HCT116 (cell line): ENCODE results near the gene PLA2G4C. TPM values are rescaled to one million over a fixed set of nuclear protein-coding genes. Genes with fewer than 3 reads are reported as not detected.

ENCODE experiments used
- ATAC-seq: fragments of 200-7000 bp; cut with Tn5 transposase; 2 replicates; pipeline ENCODE4 v1.9.1; 2020; ENCODE audit warnings: mild to moderate bottlenecking, moderate library complexity
- BruUV-seq: library from RNA; stranded (reverse); fragments of 400-500 nt; replicated peaks from 2 replicates; lab custom pipeline; 2021; lab: Mats Ljungman, UMichigan
- CTCF ChIA-PET: fragments of 300-600 bp; sonication (Branson Sonifier 250); formaldehyde crosslinking; loops from one replicate; lab custom pipeline; 2021; ENCODE audit warnings: antibody characterized with exemption; lab: Charles Lee
- POLR2A ChIA-PET: fragments of 300-600, 350-600 bp; sonication (Branson Sonifier 250); formaldehyde crosslinking; loops from one replicate; lab custom pipeline; 2021; ENCODE audit warnings: antibody characterized with exemption; lab: Charles Lee
- RAD21 ChIA-PET, 2 experiments: fragments of 300-600 bp; sonication (Branson Sonifier 250); formaldehyde crosslinking; loops; one replicate each; lab custom pipeline; 2023; ENCODE audit warnings: low total read pairs in 2 of 2; ENCODE audit not compliant: uncharacterized antibody in 2 of 2, unreplicated experiment in 2 of 2, low non-redundant PET in 1 of 2; lab: Charles Lee
- DNase-seq: peaks from one replicate; pipeline ENCODE4 v3.0.0-alpha.2; 2010; ENCODE audit warnings: low read depth, low spot score
- H2AFZ ChIP-seq: fragments of 200-600 bp; shearing (Covaris generic), sonication (generic); 2 replicates; pipeline ENCODE4 v1.6.1; 2017; ENCODE audit warnings: low read depth, mixed run types, mixed read lengths, antibody characterized with exemption, low read length; ENCODE audit not compliant: poor library complexity, severe bottlenecking
- H3K27ac ChIP-seq: 2 replicates; pipeline ENCODE4 v1.5.1; 2012; ENCODE audit warnings: low read depth, low read length
- H3K27me3 ChIP-seq: fragments of 200-600 bp; sonication (generic); 2 replicates; pipeline ENCODE4 v1.6.1; 2016; ENCODE audit warnings: mixed run types, low read length, mixed read lengths; ENCODE audit not compliant: insufficient read depth
- H3K36me3 ChIP-seq, 2 experiments: fragments of 200-500 bp in 1 of 2; fragments of 200-600 bp in 1 of 2; sonication (Bioruptor generic) in 1 of 2; sonication (generic) in 1 of 2; 2 replicates each; pipeline versions ENCODE4 v1.5.1 to v1.6.1; 2014 to 2016; ENCODE audit warnings: low read length in 2 of 2, inconsistent platforms in 1 of 2, mixed read lengths in 1 of 2, mixed run types in 1 of 2; ENCODE audit not compliant: insufficient read depth in 2 of 2, control insufficient read depth in 1 of 2
- H3K4me1 ChIP-seq, 2 experiments: fragments of 200-600 bp in 1 of 2; sonication (generic) in 1 of 2; 2 replicates each; pipeline versions ENCODE4 v1.5.1 to v1.6.1; 2012 to 2017; ENCODE audit warnings: low read length in 2 of 2, inconsistent platforms in 1 of 2, mild to moderate bottlenecking in 1 of 2, mixed read lengths in 1 of 2, mixed run types in 1 of 2, moderate library complexity in 1 of 2; ENCODE audit not compliant: insufficient read depth in 2 of 2, control insufficient read depth in 1 of 2
- H3K4me2 ChIP-seq: fragments of 200-600 bp; sonication (generic); 2 replicates; pipeline ENCODE4 v1.6.1; 2017; ENCODE audit warnings: mixed run types, low read length, mixed read lengths
- H3K4me3 ChIP-seq, 2 experiments: fragments of 200-600 bp in 1 of 2; sonication (generic) in 1 of 2; replicated peaks in 1 of 2; 2 replicates each; pipeline ENCODE4 v1.5.1; 2011 to 2016; ENCODE audit warnings: low read length in 2 of 2, control low read depth in 1 of 2, low read depth in 1 of 2, mild to moderate bottlenecking in 1 of 2, mixed read lengths in 1 of 2, mixed run types in 1 of 2
- H3K79me2 ChIP-seq: fragments of 200-600 bp; sonication (generic); 2 replicates; pipeline ENCODE4 v1.6.1; 2017; ENCODE audit warnings: mild to moderate bottlenecking, mixed run types, low read length, moderate library complexity, mixed read lengths; ENCODE audit not compliant: insufficient read depth
- H3K9ac ChIP-seq: fragments of 200-600 bp; sonication (generic); 2 replicates; pipeline ENCODE4 v1.6.1; 2016; ENCODE audit warnings: low read length, mixed read lengths
- H3K9me2 ChIP-seq: fragments of 200-600 bp; sonication (generic), shearing (Covaris generic); 2 replicates; pipeline ENCODE4 v1.6.1; 2017; ENCODE audit warnings: mixed run types, mild to moderate bottlenecking, moderate library complexity; ENCODE audit not compliant: insufficient read depth
- H3K9me3 ChIP-seq, 2 experiments: fragments of 200-500 bp in 1 of 2; fragments of 200-600 bp in 1 of 2; sonication (Bioruptor generic) in 1 of 2; sonication (generic) in 1 of 2; 2 replicates each; pipeline ENCODE4 v1.6.1; 2014 to 2017; ENCODE audit warnings: low read length in 2 of 2, mixed read lengths in 2 of 2, inconsistent platforms in 1 of 2, low read depth in 1 of 2, mild to moderate bottlenecking in 1 of 2, mixed run types in 1 of 2, moderate library complexity in 1 of 2; ENCODE audit not compliant: control insufficient read depth in 1 of 2, insufficient read depth in 1 of 2
- H4K20me1 ChIP-seq: fragments of 200-600 bp; sonication (generic), shearing (Covaris generic); 2 replicates; pipeline ENCODE4 v1.6.1; 2017; ENCODE audit warnings: mixed run types, mild to moderate bottlenecking, moderate library complexity; ENCODE audit not compliant: insufficient read depth
- CBX3 ChIP-seq: IDR thresholded peaks from 2 replicates; pipeline ENCODE4 v1.6.1; 2012; ENCODE audit warnings: low read depth
- EGR1 ChIP-seq: IDR thresholded peaks from 2 replicates; pipeline ENCODE4 v1.6.1; 2012; ENCODE audit warnings: low read depth
- ELF1 ChIP-seq: IDR thresholded peaks from 2 replicates; pipeline ENCODE4 v1.6.1; 2012; ENCODE audit warnings: low read depth, borderline replicate concordance
- SIN3A ChIP-seq: IDR thresholded peaks from 2 replicates; pipeline ENCODE4 v1.6.1; 2012; ENCODE audit warnings: low read depth
- SP1 ChIP-seq: IDR thresholded peaks from 2 replicates; pipeline ENCODE4 v1.6.1; 2012; ENCODE audit warnings: low read depth
- TCF7L2 ChIP-seq: IDR thresholded peaks from 2 replicates; pipeline ENCODE4 v1.7.0; 2011; ENCODE audit warnings: borderline replicate concordance, inconsistent platforms; ENCODE audit not compliant: insufficient read depth, insufficient read length; ENCODE audit errors: extremely low read depth
- YY1 ChIP-seq: IDR thresholded peaks from 2 replicates; pipeline ENCODE4 v1.6.1; 2011; ENCODE audit warnings: low read length, low read depth, moderate library complexity, mild to moderate bottlenecking; ENCODE audit not compliant: insufficient replicate concordance; ENCODE audit errors: extremely low read depth
- ZFX ChIP-seq: fragments of 450-650 bp; IDR thresholded peaks from 2 replicates; pipeline ENCODE4 v1.6.1; 2017
- intact Hi-C: fragments of 100-400 bp; cut with micrococcal nuclease; formaldehyde crosslinking; loops from 2 replicates; pipeline ENCODE4 v1.10.0; 2022
- total RNA-seq: library from RNA; stranded (reverse); gene quantifications from one replicate; pipeline ENCODE4 v1.2.1, GENCODE V29; 2021; ENCODE audit not compliant: unreplicated experiment
- TF ChIP-seq, protein P1 (sequence below), 3 experiments: fragments of 200-600 bp in 1 of 3; sonication (generic) in 1 of 3; IDR thresholded peaks in 2 of 3; conservative IDR thresholded peaks in 1 of 3; 2 replicates each; pipeline ENCODE4 v1.5.1; 2012 to 2017; ENCODE audit warnings: low read depth in 2 of 3, low read length in 2 of 3, antibody characterized with exemption in 1 of 3, borderline replicate concordance in 1 of 3, control low read depth in 1 of 3, mild to moderate bottlenecking in 1 of 3, mixed read lengths in 1 of 3, mixed run types in 1 of 3, moderate library complexity in 1 of 3; ENCODE audit not compliant: insufficient read depth in 1 of 3
- TF ChIP-seq, protein P2 (sequence below): IDR thresholded peaks from 2 replicates; pipeline ENCODE4 v1.6.1; 2012
- TF ChIP-seq, protein P3 (sequence below): IDR thresholded peaks from 2 replicates; pipeline ENCODE4 v1.6.1; 2012

Gene PLA2G4C
- total RNA-seq, 1 experiment from 2014 or later, result 1.7 TPM

DNA sequence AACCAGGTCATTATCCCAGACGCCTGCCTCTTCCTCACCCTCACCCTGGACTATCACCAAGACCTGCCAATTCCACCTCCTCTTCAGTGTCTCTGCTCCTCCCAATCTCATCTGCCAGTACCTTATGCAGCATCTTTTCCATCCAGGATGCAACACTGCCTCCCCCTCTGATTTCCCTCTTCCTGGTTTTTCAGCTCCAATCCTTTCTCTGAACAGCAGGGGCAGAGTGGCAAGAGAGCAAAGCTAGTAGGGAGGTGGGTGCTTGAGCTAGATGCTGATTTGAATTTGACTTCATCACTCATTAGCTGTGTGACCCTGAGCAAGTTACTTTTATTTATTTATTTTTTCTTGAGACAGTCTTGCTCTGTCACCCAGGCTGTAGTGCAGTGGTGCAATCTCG is 41.2 kb downstream of the PLA2G4C start:
- no peaks in the 10 kb centered on the region for H3K9me2 ChIP-seq
- H3K9ac ChIP-seq, result no peak overlapping the region
- H4K20me1 ChIP-seq, result no peaks in the 10 kb centered on the region
- no peaks in the 10 kb centered on the region for H3K4me1 ChIP-seq
- BruUV-seq, result no TSS peak
- H3K79me2 ChIP-seq, result no peaks in the 10 kb centered on the region
- ChIA-PET RAD21 (no interaction called here), POLR2A (no interaction called here), CTCF (interaction anchor here (1.0 kb wide), 2 partner anchors 16 to 43 kb away, joined by 3 read pairs; no protein-coding TSS in a partner anchor)
- H3K4me2 ChIP-seq, result no peak overlapping the region
- no peaks in the 10 kb centered on the region for H3K9me3 ChIP-seq
- ATAC-seq, result peak; percentile 80
- no peak for DNase-seq
- no peaks in the 10 kb centered on the region for H3K27me3 ChIP-seq
- H3K27ac ChIP-seq, result no peak overlapping the region
- no peaks in the 10 kb centered on the region for H3K36me3 ChIP-seq
- TF ChIP-seq, protein P1, sequence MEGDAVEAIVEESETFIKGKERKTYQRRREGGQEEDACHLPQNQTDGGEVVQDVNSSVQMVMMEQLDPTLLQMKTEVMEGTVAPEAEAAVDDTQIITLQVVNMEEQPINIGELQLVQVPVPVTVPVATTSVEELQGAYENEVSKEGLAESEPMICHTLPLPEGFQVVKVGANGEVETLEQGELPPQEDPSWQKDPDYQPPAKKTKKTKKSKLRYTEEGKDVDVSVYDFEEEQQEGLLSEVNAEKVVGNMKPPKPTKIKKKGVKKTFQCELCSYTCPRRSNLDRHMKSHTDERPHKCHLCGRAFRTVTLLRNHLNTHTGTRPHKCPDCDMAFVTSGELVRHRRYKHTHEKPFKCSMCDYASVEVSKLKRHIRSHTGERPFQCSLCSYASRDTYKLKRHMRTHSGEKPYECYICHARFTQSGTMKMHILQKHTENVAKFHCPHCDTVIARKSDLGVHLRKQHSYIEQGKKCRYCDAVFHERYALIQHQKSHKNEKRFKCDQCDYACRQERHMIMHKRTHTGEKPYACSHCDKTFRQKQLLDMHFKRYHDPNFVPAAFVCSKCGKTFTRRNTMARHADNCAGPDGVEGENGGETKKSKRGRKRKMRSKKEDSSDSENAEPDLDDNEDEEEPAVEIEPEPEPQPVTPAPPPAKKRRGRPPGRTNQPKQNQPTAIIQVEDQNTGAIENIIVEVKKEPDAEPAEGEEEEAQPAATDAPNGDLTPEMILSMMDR (IDR thresholded peaks at IDR 0.05 in 2 of 3, conservative IDR thresholded peaks at IDR 0.05 in 1 of 3; ENCODE audit: borderline replicate concordance in 1 of 3, insufficient read depth in 1 of 3, low read depth in 2 of 3, low read length in 2 of 3), result peak in 2 of 3 experiments; percentile 31 to 34; a peak in 3 of 6 replicates
- no peak for TF ChIP-seq ELF1
- H2AFZ ChIP-seq, result no peak overlapping the region
- intact Hi-C loops, result no loop called here
- no peak overlapping the region for H3K4me3 ChIP-seq

DNA sequence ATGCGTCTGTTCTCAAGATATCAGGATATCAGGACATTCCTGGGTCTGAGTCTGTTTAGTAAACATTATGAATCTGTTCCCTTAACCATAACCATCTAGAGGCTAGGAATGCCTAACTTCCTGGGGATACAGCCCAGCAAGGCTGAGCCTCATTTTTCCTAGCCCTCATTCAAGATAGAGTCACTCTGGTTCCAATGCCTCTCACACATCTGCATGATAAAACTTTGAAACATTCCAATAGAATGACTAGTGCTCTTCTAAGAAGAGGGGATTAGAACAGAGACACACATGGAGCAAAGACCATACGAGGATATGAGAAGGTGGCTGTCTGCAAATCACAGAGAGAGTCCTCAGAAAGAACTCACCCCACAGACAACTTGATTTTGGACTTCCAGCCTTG is 46.1 kb downstream of the PLA2G4C start:
- no peaks in the 10 kb centered on the region for H3K9me2 ChIP-seq
- ChIA-PET POLR2A (no interaction called here), CTCF (no interaction called here), RAD21 (no interaction called here)
- no peaks in the 10 kb centered on the region for H3K27me3 ChIP-seq
- H3K4me2 ChIP-seq, result no peak overlapping the region
- no peaks in the 10 kb centered on the region for H3K36me3 ChIP-seq
- ATAC-seq (no peak), DNase-seq (no peak)
- H3K27ac ChIP-seq, result no peak overlapping the region
- no peak overlapping the region for H3K4me3 ChIP-seq
- intact Hi-C loops, result no loop called here
- no peaks in the 10 kb centered on the region for H3K9me3 ChIP-seq
- H4K20me1 ChIP-seq, result no peaks in the 10 kb centered on the region
- BruUV-seq, result no TSS peak
- no peak overlapping the region for H3K9ac ChIP-seq
- H2AFZ ChIP-seq, result no peak overlapping the region
- H3K4me1 ChIP-seq, result no peaks in the 10 kb centered on the region
- H3K79me2 ChIP-seq, result no peaks in the 10 kb centered on the region
- TF ChIP-seq ZFX (no peak), YY1 (no peak), EGR1 (no peak), TCF7L2 (no peak), SP1 (no peak), CBX3 (no peak), SIN3A (no peak)
- TF ChIP-seq, protein P2, sequence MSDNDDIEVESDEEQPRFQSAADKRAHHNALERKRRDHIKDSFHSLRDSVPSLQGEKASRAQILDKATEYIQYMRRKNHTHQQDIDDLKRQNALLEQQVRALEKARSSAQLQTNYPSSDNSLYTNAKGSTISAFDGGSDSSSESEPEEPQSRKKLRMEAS, result no peak
- TF ChIP-seq, protein P3, sequence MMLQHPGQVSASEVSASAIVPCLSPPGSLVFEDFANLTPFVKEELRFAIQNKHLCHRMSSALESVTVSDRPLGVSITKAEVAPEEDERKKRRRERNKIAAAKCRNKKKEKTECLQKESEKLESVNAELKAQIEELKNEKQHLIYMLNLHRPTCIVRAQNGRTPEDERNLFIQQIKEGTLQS, result no peak
- TF ChIP-seq, protein P1 (IDR thresholded peaks at IDR 0.05 in 2 of 3, conservative IDR thresholded peaks at IDR 0.05 in 1 of 3; ENCODE audit: borderline replicate concordance in 1 of 3, insufficient read depth in 1 of 3, low read depth in 2 of 3, low read length in 2 of 3), result no peak
